GM23248 (cell line): ENCODE results near the gene CLDN22.

Experiments used
- EZH2 ChIP-seq: fragments of 200-600 bp; sonication (generic); IDR thresholded peaks from 2 replicates; pipeline ENCODE4 v1.6.1; 2018; ENCODE audit warnings: antibody characterized with exemption, mild to moderate bottlenecking; ENCODE audit not compliant: insufficient read depth, poor library complexity, severe bottlenecking
- EZH2phosphoT487 ChIP-seq: fragments of 200-600 bp; sonication (generic); IDR thresholded peaks from 2 replicates; pipeline ENCODE4 v1.6.1; 2018; ENCODE audit warnings: antibody characterized with exemption, moderate library complexity, mild to moderate bottlenecking, low read depth; ENCODE audit not compliant: insufficient read depth

DNA sequence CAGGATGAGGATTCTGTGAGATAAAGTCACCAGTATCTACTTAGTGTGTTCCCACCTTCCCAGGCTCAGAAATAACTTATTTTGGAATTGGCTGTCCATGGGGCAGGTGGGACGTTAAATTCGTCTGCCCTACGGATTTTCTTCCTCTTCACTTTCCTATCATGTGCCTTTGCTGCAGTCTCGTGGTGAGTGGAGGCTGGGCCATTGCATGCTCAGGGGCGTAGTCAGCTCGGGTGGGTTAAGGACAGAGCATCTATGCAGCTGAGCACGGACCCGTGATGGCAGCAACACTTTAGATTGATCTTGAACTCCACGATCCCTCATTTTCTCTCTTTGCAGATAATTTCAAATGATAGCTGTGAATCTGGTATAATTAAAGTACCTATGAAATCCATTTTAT lies 51.5 kb downstream of the CLDN22 start:
- TF ChIP-seq EZH2phosphoT487 (no peak), EZH2 (no peak)
